DOHH2 (cell line): ENCODE results near the gene PPP1R12C.

Source experiments
- CTCF ChIP-seq: fragments of 200-600 bp; sonication (generic); IDR thresholded peaks from one replicate; pipeline ENCODE4 v1.5.1; 2014; ENCODE audit warnings: antibody characterized with exemption, mild to moderate bottlenecking, low read depth, low read length; ENCODE audit not compliant: poor library complexity, severe bottlenecking
- EZH2phosphoT487 ChIP-seq: fragments of 200-600 bp; sonication (generic); IDR thresholded peaks from 2 replicates; pipeline ENCODE4 v1.6.1; 2017; ENCODE audit warnings: borderline replicate concordance, mild to moderate bottlenecking, antibody characterized with exemption, low read length, moderate library complexity, mixed read lengths

GRCh38 chr19:55091126-55091910 is 26.1 kb downstream of the PPP1R12C start:
- no peak for TF ChIP-seq EZH2phosphoT487
- TF ChIP-seq CTCF = no peak
